Sigmoid colon (tissue), 4 donors: ENCODE results near the gene KRTCAP2.

Source experiments
- POLR2A ChIP-seq, 2 donors: fragments of 450-650 bp; IDR thresholded peaks; one replicate each; pipeline ENCODE4 v1.6.1; 2016; ENCODE audit warnings: antibody characterized with exemption in 2 of 2, mild to moderate bottlenecking in 2 of 2, moderate library complexity in 2 of 2
- POLR2AphosphoS5 ChIP-seq, 4 donors: sonication (generic); formaldehyde crosslinking; IDR thresholded peaks; one replicate each; pipeline ENCODE4 v1.6.1; 2017; ENCODE audit warnings: antibody characterized with exemption in 4 of 4
- TF ChIP-seq, protein P1 (sequence below), 4 experiments: fragments of 450-650 bp in 3 of 4; fragments of 200-600 bp in 1 of 4; IDR thresholded peaks; one replicate each; pipeline ENCODE4 v1.5.1; 2016 to 2019; ENCODE audit warnings: antibody characterized with exemption in 4 of 4, mild to moderate bottlenecking in 3 of 4, moderate library complexity in 2 of 4

DNA sequence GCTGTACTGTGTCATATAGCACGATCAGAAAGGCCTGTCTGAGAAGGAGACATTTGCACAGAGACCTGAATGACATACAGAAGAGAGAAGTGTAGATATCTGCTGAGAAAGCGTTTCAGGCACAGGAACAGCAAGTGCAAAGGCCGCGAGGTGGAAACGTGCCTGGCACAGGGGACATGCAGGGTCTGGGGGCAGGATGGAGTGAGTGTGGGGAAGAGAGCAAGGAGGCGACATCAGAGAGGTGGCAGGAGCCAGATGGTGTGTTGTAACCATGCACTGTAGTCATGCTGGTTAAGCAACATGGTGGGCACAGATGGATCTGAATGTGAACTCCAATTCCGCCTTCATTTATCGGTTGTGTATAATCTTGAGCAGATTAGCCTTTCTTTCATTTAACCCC lies 13.0 kb downstream of the KRTCAP2 start:
- no peak for TF ChIP-seq POLR2AphosphoS5 (IDR thresholded peaks at IDR 0.05)
- TF ChIP-seq, protein P1, sequence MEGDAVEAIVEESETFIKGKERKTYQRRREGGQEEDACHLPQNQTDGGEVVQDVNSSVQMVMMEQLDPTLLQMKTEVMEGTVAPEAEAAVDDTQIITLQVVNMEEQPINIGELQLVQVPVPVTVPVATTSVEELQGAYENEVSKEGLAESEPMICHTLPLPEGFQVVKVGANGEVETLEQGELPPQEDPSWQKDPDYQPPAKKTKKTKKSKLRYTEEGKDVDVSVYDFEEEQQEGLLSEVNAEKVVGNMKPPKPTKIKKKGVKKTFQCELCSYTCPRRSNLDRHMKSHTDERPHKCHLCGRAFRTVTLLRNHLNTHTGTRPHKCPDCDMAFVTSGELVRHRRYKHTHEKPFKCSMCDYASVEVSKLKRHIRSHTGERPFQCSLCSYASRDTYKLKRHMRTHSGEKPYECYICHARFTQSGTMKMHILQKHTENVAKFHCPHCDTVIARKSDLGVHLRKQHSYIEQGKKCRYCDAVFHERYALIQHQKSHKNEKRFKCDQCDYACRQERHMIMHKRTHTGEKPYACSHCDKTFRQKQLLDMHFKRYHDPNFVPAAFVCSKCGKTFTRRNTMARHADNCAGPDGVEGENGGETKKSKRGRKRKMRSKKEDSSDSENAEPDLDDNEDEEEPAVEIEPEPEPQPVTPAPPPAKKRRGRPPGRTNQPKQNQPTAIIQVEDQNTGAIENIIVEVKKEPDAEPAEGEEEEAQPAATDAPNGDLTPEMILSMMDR (IDR thresholded peaks at IDR 0.05) = no peak
- TF ChIP-seq POLR2A (IDR thresholded peaks at IDR 0.05) = no peak
